Stimulated activated CD4-positive, alpha-beta T cell treated with anti-CD3 and anti-CD28 coated beads, Interleukin-2, amount 100 ng/mL, for 24 hours (primary cell): ENCODE data around the gene COL3A1.

Source experiments
- DNase-seq, 2 donors: peaks; one replicate each; pipeline ENCODE4 v3.0.0-alpha.2; 2020

Gene COL3A1

GRCh38 chr2:188974164-188974563, at the start of gene COL3A1:
TSS of gene COL3A1 (plus strand) at chr2:188974373. CDS start at chr2:188974490, 117 bp downstream.
- DNase-seq, result no peak

GRCh38 chr2:188928643-188929042, 45.5 kb upstream of the COL3A1 start:
- no peak for DNase-seq

- DNase-seq, result no peak
These were observed 42.8 kb upstream of the COL3A1 start for GRCh38 chr2:188931361-188931760.

GRCh38 chr2:188937228-188938220, 36.6 kb upstream of the COL3A1 start:
- DNase-seq, result no peak

- DNase-seq, result no peak
These were observed 34.0 kb upstream of the COL3A1 start for GRCh38 chr2:188940171-188940570.

GRCh38 chr2:188944442-188944841, 29.7 kb upstream of the COL3A1 start:
- DNase-seq, result no peak

GRCh38 chr2:188949046-188949818, 24.9 kb upstream of the COL3A1 start:
- DNase-seq, result no peak

- DNase-seq, result no peak
These were observed 21.3 kb upstream of the COL3A1 start for GRCh38 chr2:188952901-188953300.

GRCh38 chr2:188956290-188956689, 17.9 kb upstream of the COL3A1 start:
- no peak for DNase-seq

- no peak for DNase-seq
These were observed 17.2 kb upstream of the COL3A1 start for GRCh38 chr2:188956961-188957360.

GRCh38 chr2:188957646-188958045, 16.5 kb upstream of the COL3A1 start:
- DNase-seq, result no peak

GRCh38 chr2:188963741-188964140, 10.4 kb upstream of the COL3A1 start:
- DNase-seq, result no peak

GRCh38 chr2:188964976-188965546, 9.1 kb upstream of the COL3A1 start:
- DNase-seq, result no peak

- DNase-seq, result no peak
These were observed 8.6 kb upstream of the COL3A1 start for GRCh38 chr2:188965563-188965962.

- no peak for DNase-seq
These were observed 8.0 kb upstream of the COL3A1 start for GRCh38 chr2:188966079-188966571.

GRCh38 chr2:188966728-188967440, 7.3 kb upstream of the COL3A1 start:
- DNase-seq, result no peak

GRCh38 chr2:188969236-188969635, 4.9 kb upstream of the COL3A1 start:
- no peak for DNase-seq

GRCh38 chr2:188969651-188970050, 4.5 kb upstream of the COL3A1 start:
- DNase-seq, result no peak

GRCh38 chr2:188970211-188970610, 4.0 kb upstream of the COL3A1 start:
- no peak for DNase-seq

GRCh38 chr2:188971432-188971861, 2.7 kb upstream of the COL3A1 start:
- no peak for DNase-seq

- DNase-seq, result no peak
These were observed 532 bp upstream of the COL3A1 start for GRCh38 chr2:188973641-188974040.

GRCh38 chr2:188975497-188976102, 1.4 kb downstream of the COL3A1 start:
- no peak for DNase-seq
